Endodermal cell (in vitro differentiated cells): ENCODE results near the gene GRK1. TPM values are rescaled to one million over a fixed set of nuclear protein-coding genes. Genes with fewer than 3 reads are reported as not detected.

Source experiments
- DNase-seq: peaks from one replicate; pipeline ENCODE4 v3.0.0-alpha.2; 2017
- H3K27ac ChIP-seq: 2 replicates; pipeline ENCODE4 v1.5.1; 2013; ENCODE audit warnings: mild to moderate bottlenecking, low read depth, low read length, moderate library complexity
- H3K27me3 ChIP-seq: 2 replicates; pipeline ENCODE4 v1.6.1; 2013; ENCODE audit warnings: mild to moderate bottlenecking, low read length, moderate library complexity; ENCODE audit not compliant: insufficient read depth, control insufficient read depth, poor library complexity, severe bottlenecking
- H3K36me3 ChIP-seq: 2 replicates; pipeline ENCODE4 v1.7.0; 2013; ENCODE audit warnings: mild to moderate bottlenecking, low read length, moderate library complexity; ENCODE audit not compliant: control insufficient read depth, insufficient read depth
- H3K4me1 ChIP-seq: one replicate; pipeline ENCODE4 v1.7.0; 2013; ENCODE audit warnings: low read length; ENCODE audit not compliant: control insufficient read depth, insufficient read depth
- H3K4me3 ChIP-seq: 2 replicates; pipeline ENCODE4 v1.5.1; 2013; ENCODE audit warnings: mild to moderate bottlenecking, low read length, moderate library complexity
- H3K9ac ChIP-seq: 2 replicates; pipeline ENCODE4 v1.6.1; 2013; ENCODE audit warnings: mild to moderate bottlenecking, low read length, moderate library complexity; ENCODE audit not compliant: poor library complexity, severe bottlenecking; ENCODE audit errors: extremely low read depth
- H3K9me3 ChIP-seq: 2 replicates; pipeline ENCODE4 v1.6.1; 2013; ENCODE audit warnings: mild to moderate bottlenecking, low read length, moderate library complexity; ENCODE audit not compliant: control insufficient read depth
- H3K27ac Mint-ChIP-seq: 2 replicates; pipeline ENCODE4 v1.8.0; 2020; ENCODE audit warnings: mixed read lengths
- H3K27me3 Mint-ChIP-seq: 2 replicates; pipeline ENCODE4 v1.8.0; 2021; ENCODE audit warnings: mild to moderate bottlenecking, mixed read lengths; ENCODE audit not compliant: insufficient read depth
- H3K36me3 Mint-ChIP-seq: 2 replicates; pipeline ENCODE4 v1.8.0; 2020; ENCODE audit warnings: low read depth, mixed read lengths
- H3K4me1 Mint-ChIP-seq: 2 replicates; pipeline ENCODE4 v1.8.0; 2020; ENCODE audit warnings: mixed read lengths
- H3K4me3 Mint-ChIP-seq: 2 replicates; pipeline ENCODE4 v1.8.0; 2020; ENCODE audit warnings: mild to moderate bottlenecking, moderate library complexity, mixed read lengths
- H3K9me3 Mint-ChIP-seq: 2 replicates; pipeline ENCODE4 v1.8.0; 2020; ENCODE audit warnings: mild to moderate bottlenecking, mixed read lengths
- WGBS, 2 experiments: methylation state at CpG; one replicate each; pipeline versions ENCODE4 v1.1.5 to v1.1.7; 2013; ENCODE audit warnings: missing lambda C conversion rate in 2 of 2, mixed read lengths in 1 of 2; ENCODE audit not compliant: insufficient coverage in 1 of 2, insufficient read length in 1 of 2; 5-methylcytosine and 5-hydroxymethylcytosine counted together
- total RNA-seq, 2 donors: library from RNA; stranded (reverse); fragmentation: NEBNext Ultra II Directional in 1 of 2; extraction: Animal tissue kit (Norgen Biotek cat#: 25700) in 1 of 2; gene quantifications; 2 replicates in 1 of 2; 3 replicates in 1 of 2; pipeline ENCODE4 v1.2.1, GENCODE V29; 2021
- TF ChIP-seq, protein P1 (sequence below): fragments of 200-600 bp; sonication (generic); conservative IDR thresholded peaks from 2 replicates; pipeline ENCODE4 v1.5.0; 2021; ENCODE audit warnings: antibody characterized with exemption, mild to moderate bottlenecking

GRK1 gene
- total RNA-seq, 2 donors from 2014 or later = 1.7 to 2.5 TPM

DNA sequence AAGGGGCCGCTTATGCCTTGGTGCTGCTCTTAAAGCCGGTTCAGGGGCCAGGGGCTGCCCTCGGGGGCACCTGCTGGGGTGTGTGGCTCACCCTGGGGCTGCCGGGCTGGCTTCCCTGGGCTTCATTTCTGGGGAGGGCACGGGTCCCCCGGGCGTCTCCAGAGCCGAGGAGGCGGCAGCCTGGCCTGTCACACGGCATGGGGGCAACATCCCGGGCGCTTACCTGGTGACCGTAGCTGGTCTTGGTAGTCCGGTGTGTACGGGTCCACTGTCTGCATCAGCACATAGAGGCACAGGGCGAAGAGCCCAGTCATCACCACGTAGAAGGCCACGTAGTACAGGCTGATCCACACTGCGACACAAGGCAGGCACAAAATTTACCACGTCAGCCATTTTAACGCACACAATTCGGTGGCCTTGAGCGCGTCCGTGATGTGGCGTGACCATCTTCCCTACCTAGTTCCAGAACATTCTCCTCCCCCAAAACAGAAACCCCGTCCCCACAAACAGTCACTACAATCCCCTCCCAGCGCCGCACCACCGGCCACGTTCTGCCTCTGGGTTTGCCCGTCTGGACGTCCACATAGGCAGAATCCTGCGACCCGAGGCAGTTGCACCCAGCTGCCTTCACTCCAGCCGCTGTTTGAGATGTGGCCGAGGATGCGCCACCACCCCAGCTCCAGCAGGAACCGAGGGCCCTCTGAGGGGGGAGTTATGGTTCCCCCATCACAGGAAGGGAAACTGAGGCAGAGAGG, 12.3 kb upstream of the GRK1 start:
- Histone ChIP-seq H3K9ac (no peak overlapping the region), H3K4me1 (no peaks in the 10 kb centered on the region), H3K27me3 (no peaks in the 10 kb centered on the region), H3K36me3 (no peaks in the 10 kb centered on the region), H3K27ac (no peak overlapping the region), H3K9me3 (no peaks in the 10 kb centered on the region), H3K4me3 (no peak overlapping the region)
- peaks cover 5% of the 10 kb centered on the region for H3K36me3 Mint-ChIP-seq
- no peak overlapping the region for H3K4me3 Mint-ChIP-seq
- peaks cover 7% of the 10 kb centered on the region for H3K9me3 Mint-ChIP-seq
- peaks cover 5% of the 10 kb centered on the region for H3K4me1 Mint-ChIP-seq
- no peak for DNase-seq
- H3K27ac Mint-ChIP-seq = no peak overlapping the region
- H3K27me3 Mint-ChIP-seq = peaks cover 7% of the 10 kb centered on the region
- TF ChIP-seq, protein P1, sequence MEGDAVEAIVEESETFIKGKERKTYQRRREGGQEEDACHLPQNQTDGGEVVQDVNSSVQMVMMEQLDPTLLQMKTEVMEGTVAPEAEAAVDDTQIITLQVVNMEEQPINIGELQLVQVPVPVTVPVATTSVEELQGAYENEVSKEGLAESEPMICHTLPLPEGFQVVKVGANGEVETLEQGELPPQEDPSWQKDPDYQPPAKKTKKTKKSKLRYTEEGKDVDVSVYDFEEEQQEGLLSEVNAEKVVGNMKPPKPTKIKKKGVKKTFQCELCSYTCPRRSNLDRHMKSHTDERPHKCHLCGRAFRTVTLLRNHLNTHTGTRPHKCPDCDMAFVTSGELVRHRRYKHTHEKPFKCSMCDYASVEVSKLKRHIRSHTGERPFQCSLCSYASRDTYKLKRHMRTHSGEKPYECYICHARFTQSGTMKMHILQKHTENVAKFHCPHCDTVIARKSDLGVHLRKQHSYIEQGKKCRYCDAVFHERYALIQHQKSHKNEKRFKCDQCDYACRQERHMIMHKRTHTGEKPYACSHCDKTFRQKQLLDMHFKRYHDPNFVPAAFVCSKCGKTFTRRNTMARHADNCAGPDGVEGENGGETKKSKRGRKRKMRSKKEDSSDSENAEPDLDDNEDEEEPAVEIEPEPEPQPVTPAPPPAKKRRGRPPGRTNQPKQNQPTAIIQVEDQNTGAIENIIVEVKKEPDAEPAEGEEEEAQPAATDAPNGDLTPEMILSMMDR = no peak
- 92 to 95% methylated on average over 27 to 39 of the region's 39 CpGs for WGBS, 2 experiments

DNA sequence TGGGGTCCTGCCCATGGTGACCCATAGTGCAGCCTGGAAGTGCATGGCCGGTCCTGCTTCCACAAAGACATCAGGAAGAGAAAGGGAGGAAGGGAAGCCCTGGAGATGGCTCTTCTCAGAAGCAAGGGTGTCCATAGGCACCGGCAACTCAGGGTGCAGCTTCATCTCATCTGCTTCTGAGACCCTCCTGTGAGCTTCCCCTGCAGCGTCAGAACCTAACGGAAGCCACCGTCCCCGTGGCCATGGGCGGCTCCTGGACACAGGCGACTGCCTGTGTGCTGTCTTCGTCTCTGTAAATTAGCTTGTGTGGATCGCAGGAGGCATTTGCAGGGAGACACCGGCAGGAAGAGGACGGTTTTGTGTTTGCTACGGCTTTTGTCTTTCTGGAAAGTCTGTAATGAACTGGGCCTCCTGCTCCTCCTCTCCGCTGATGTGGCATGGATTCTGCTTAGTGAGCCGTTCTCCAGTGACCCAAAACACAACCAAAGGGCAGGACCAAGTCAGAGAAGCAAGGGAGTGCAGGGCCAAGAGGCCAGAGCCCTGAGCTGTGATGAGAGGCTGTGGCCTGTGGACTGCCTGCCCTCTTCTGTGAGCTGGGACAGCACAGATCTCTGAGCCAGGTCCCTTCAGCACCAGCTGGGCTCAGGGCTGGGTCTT, 11.5 kb upstream of the GRK1 start:
- H3K9me3 Mint-ChIP-seq = peaks cover 7% of the 10 kb centered on the region
- peak; percentile 40 for DNase-seq
- H3K4me1 Mint-ChIP-seq = peaks cover 5% of the 10 kb centered on the region

DNA sequence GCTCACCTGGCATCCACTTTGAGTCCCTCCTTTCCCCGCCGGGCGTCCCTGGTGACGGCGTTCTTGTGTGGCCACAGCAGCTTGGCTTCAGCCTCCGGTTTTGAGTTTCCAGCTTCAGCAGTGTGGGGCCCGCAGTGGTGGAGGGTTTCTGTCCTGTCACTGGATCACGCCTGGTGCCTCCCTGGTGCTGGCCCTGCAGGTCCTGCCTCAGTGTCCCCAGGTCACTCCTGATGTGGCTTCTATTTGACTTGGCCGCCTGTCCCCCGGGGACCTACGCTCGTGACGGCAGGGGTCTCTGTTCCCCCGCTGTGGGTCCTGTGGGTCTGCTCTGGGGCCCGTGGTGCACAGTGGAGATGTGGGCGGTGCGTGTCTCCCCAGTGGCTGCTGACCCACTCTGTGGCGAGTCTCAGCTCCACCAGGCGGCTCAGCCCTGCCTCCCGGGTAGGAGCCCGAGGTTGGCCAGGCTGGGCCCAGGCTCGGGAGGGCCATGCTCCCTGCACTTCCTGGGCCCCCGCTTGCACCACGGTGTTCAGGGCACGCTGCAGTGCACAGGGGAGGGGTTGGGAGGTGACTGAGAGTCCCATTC, 10.9 kb upstream of the GRK1 start:
- Histone ChIP-seq H3K9me3 (peaks cover 3% of the 10 kb centered on the region), H3K4me1 (no peaks in the 10 kb centered on the region), H3K4me3 (no peak overlapping the region), H3K27me3 (no peaks in the 10 kb centered on the region), H3K9ac (no peak overlapping the region), H3K27ac (no peak overlapping the region), H3K36me3 (no peaks in the 10 kb centered on the region)
- peaks cover 5% of the 10 kb centered on the region for H3K36me3 Mint-ChIP-seq
- H3K9me3 Mint-ChIP-seq = peaks cover 11% of the 10 kb centered on the region
- DNase-seq = no peak
- H3K4me1 Mint-ChIP-seq = peaks cover 5% of the 10 kb centered on the region
- peaks cover 5% of the 10 kb centered on the region for H3K27me3 Mint-ChIP-seq
- TF ChIP-seq, protein P1 = no peak
- no peak overlapping the region for H3K4me3 Mint-ChIP-seq
- 93 to 97% methylated on average over 18 to 25 of the region's 25 CpGs for WGBS, 2 experiments
- H3K27ac Mint-ChIP-seq = no peak overlapping the region

More for the DNA sequence above, 11.5 kb upstream of the GRK1 start:
- Histone ChIP-seq H3K27ac (no peak overlapping the region), H3K4me1 (no peaks in the 10 kb centered on the region), H3K36me3 (no peaks in the 10 kb centered on the region), H3K9ac (no peak overlapping the region), H3K4me3 (no peak overlapping the region), H3K27me3 (no peaks in the 10 kb centered on the region), H3K9me3 (no peaks in the 10 kb centered on the region)
- peaks cover 5% of the 10 kb centered on the region for H3K36me3 Mint-ChIP-seq
- 93 to 95% methylated on average over 15 of the region's 15 CpGs for WGBS, 2 experiments
- H3K27ac Mint-ChIP-seq = no peak overlapping the region
- no peak overlapping the region for H3K4me3 Mint-ChIP-seq
- TF ChIP-seq, protein P1 = no peak
- H3K27me3 Mint-ChIP-seq = peaks cover 7% of the 10 kb centered on the region
